GM12878 (cell line): Measurements from ENCODE around the gene ZNF496.

Experiments
- CBFB ChIP-seq: IDR thresholded peaks from 2 replicates; pipeline ENCODE4 v1.6.1; 2016; ENCODE audit warnings: antibody characterized with exemption, low read depth
- CEBPB ChIP-seq, 2 experiments: fragments of 150-350 bp in 1 of 2; IDR thresholded peaks; 2 replicates each; pipeline ENCODE4 v1.6.1; 2012 to 2014; ENCODE audit warnings: low read depth in 2 of 2, low read length in 2 of 2, borderline replicate concordance in 1 of 2, inconsistent platforms in 1 of 2
- CREB1 ChIP-seq: IDR thresholded peaks from 2 replicates; pipeline ENCODE4 v1.6.1; 2012; ENCODE audit warnings: low read depth, mild to moderate bottlenecking, inconsistent platforms
- CREM ChIP-seq: IDR thresholded peaks from 2 replicates; pipeline ENCODE4 v1.6.1; 2014; ENCODE audit warnings: antibody characterized with exemption, low read depth
- CTCF ChIP-seq, 3 experiments: IDR thresholded peaks in 2 of 3; conservative IDR thresholded peaks in 1 of 3; 2 replicates each; pipeline ENCODE4 v1.5.1; 2011; ENCODE audit warnings: low read depth in 3 of 3, low read length in 3 of 3, mild to moderate bottlenecking in 3 of 3, control low read depth in 2 of 3, moderate library complexity in 2 of 3, inconsistent platforms in 1 of 3, mixed read lengths in 1 of 3; ENCODE audit not compliant: control insufficient read depth in 2 of 3, insufficient read depth in 1 of 3; ENCODE audit errors: extremely low read depth in 1 of 3
- JUND ChIP-seq: IDR thresholded peaks from 2 replicates; pipeline ENCODE4 v1.6.1; 2012; ENCODE audit warnings: low read depth, mild to moderate bottlenecking, low read length, improper control_type of control experiment, moderate library complexity
- NKRF ChIP-seq: fragments of 450-650 bp; conservative IDR thresholded peaks from 2 replicates; pipeline ENCODE4 v1.6.1; 2017; ENCODE audit warnings: mild to moderate bottlenecking, moderate library complexity
- POLR2A ChIP-seq: IDR thresholded peaks from 2 replicates; pipeline ENCODE4 v1.6.1; 2011; ENCODE audit warnings: low read depth, mild to moderate bottlenecking, low read length
- POU2F2 ChIP-seq: IDR thresholded peaks from 3 replicates; pipeline ENCODE4 v1.6.1; 2011; ENCODE audit warnings: low read depth, mild to moderate bottlenecking, low read length, borderline replicate concordance
- RELA ChIP-seq: fragments of 450-650 bp; IDR thresholded peaks from 2 replicates; pipeline ENCODE4 v1.8.0; 2014; ENCODE audit warnings: borderline replicate concordance; ENCODE audit not compliant: partially characterized antibody
- SMC3 ChIP-seq: IDR thresholded peaks from 2 replicates; pipeline ENCODE4 v1.6.1; 2011; ENCODE audit warnings: low read length, improper control_type of control experiment, borderline replicate concordance
- SP1 ChIP-seq: IDR thresholded peaks from one replicate; pipeline ENCODE4 v1.6.1; 2011; ENCODE audit warnings: low read depth, low read length
- STAT3 ChIP-seq: IDR thresholded peaks from 2 replicates; pipeline ENCODE4 v1.6.1; 2011; ENCODE audit warnings: low read depth, low read length, improper control_type of control experiment
- SUZ12 ChIP-seq: fragments of 200-600 bp; sonication (generic); IDR thresholded peaks from one replicate; pipeline ENCODE4 v1.6.1; 2018; ENCODE audit warnings: antibody characterized with exemption, mild to moderate bottlenecking; ENCODE audit not compliant: unreplicated experiment

GRCh38 chr1:247350587-247350986, 18.9 kb upstream of the ZNF496 start:
- TF ChIP-seq POU2F2 (no peak), SMC3 (no peak), SUZ12 (no peak), NKRF (no peak), SP1 (no peak), CREB1 (no peak), CREM (no peak), CBFB (no peak), CTCF (IDR thresholded peaks at IDR 0.05 in 2 of 3, conservative IDR thresholded peaks at IDR 0.05 in 1 of 3; ENCODE audit: control insufficient read depth in 2 of 3, extremely low read depth in 1 of 3, insufficient read depth in 1 of 3, low read depth in 3 of 3, low read length in 3 of 3) (no peak), POLR2A (no peak), STAT3 (no peak), CEBPB (IDR thresholded peaks at IDR 0.05; ENCODE audit: borderline replicate concordance in 1 of 2, low read depth in 2 of 2, low read length in 2 of 2) (no peak), RELA (no peak), JUND (no peak)
